GM19023 (cell line): ENCODE measurements around the gene ADCY10.

Experiments
- ATAC-seq: cut with Tn5 transposase; IDR thresholded peaks from one replicate; pipeline ENCODE4 v1.9.1; 2021; ENCODE audit warnings: mild to moderate bottlenecking, moderate library complexity; ENCODE audit not compliant: unreplicated experiment

ADCY10 gene

GRCh38 chr1:167784876-167785550, 128.9 kb downstream of the ADCY10 start:
- ATAC-seq, result no peak

GRCh38 chr1:167782946-167783345, 131.0 kb downstream of the ADCY10 start:
- ATAC-seq, result no peak

GRCh38 chr1:167781558-167781957, 132.4 kb downstream of the ADCY10 start:
- no peak for ATAC-seq

GRCh38 chr1:167777269-167777650, 136.7 kb downstream of the ADCY10 start:
- no peak for ATAC-seq

GRCh38 chr1:167776616-167777268, 137.2 kb downstream of the ADCY10 start:
- no peak for ATAC-seq

GRCh38 chr1:167776151-167776550, 137.8 kb downstream of the ADCY10 start:
- no peak for ATAC-seq

- no peak for ATAC-seq
Observed at GRCh38 chr1:167775178-167775577, 138.8 kb downstream of the ADCY10 start.

GRCh38 chr1:167774710-167775109, 139.2 kb downstream of the ADCY10 start:
- no peak for ATAC-seq

GRCh38 chr1:167773516-167773915, 140.4 kb downstream of the ADCY10 start:
- no peak for ATAC-seq

GRCh38 chr1:167772436-167772835, 141.5 kb downstream of the ADCY10 start:
- ATAC-seq, result no peak

GRCh38 chr1:167770127-167770526, 143.8 kb downstream of the ADCY10 start:
- no peak for ATAC-seq

GRCh38 chr1:167767761-167768160, 146.2 kb downstream of the ADCY10 start:
- ATAC-seq, result no peak

- ATAC-seq, result no peak
Observed at GRCh38 chr1:167766538-167766937, 147.4 kb downstream of the ADCY10 start.

- ATAC-seq, result no peak
Observed at GRCh38 chr1:167765496-167765895, 148.4 kb downstream of the ADCY10 start.

GRCh38 chr1:167764458-167765330, 149.2 kb downstream of the ADCY10 start:
- ATAC-seq, result no peak

- ATAC-seq, result no peak
Observed at GRCh38 chr1:167763525-167764220, 150.3 kb downstream of the ADCY10 start.

- no peak for ATAC-seq
Observed at GRCh38 chr1:167762061-167762746, 151.7 kb downstream of the ADCY10 start.

- no peak for ATAC-seq
Observed at GRCh38 chr1:167761400-167761799, 152.5 kb downstream of the ADCY10 start.
